ENCODE data around the gene ZC2HC1C. TPM values are rescaled to one million over a fixed set of nuclear protein-coding genes. Genes with fewer than 3 reads are reported as not detected.
"Not testable (repeated sequence)": the region's sequence is repeated elsewhere in the genome, so short reads cannot be mapped to it uniquely, and the experiment has no call there.

Gene ZC2HC1C
- total RNA-seq, 2 experiments from 2014 or later, result 1.2 to 1.3 TPM

DNA sequence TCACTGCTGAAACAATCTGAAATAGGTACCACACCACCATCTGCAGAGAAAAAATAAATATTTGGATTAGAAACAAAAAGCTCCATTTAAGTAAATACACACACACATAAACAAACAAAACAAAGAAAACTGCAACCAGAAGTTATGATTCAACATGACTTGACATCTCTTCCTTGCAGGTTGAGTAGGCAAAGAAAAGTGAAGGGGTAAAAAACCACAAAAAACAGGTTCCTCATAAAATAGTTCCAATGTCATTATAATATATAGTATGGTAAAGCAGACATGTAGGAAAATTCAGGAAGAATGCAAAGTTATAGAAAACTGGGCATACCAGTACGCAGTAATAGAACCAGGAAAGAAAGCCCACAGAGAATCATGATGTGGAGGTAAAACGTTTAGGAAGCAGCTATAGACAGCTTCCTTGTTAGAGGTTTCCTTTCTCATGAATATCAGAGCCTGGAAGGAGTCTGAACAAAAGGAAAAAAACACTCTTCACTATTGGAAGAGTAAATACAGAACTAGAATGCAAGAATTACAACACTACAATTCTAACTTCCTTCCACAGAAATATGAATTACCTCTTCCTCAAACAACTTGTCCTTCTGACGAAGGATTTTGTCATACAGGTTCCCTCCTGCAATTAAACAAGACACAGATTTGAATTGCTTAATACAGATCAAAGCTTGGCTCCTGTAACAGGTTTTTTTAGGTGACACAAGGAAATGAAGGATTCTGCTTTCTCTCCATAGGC, 51.3 kb downstream of the ZC2HC1C start:
- DNase-seq (no peak), ATAC-seq (no peak)
- Mint-ChIP-seq H3K9me3 (ENCODE audit: low read depth) (no peaks in the 10 kb centered on the region), H3K4me3 (no peak overlapping the region), H3K4me1 (peaks cover 41% of the 10 kb centered on the region), H3K27me3 (no peaks in the 10 kb centered on the region), H3K27ac (no peak overlapping the region), H3K36me3 (ENCODE audit: low read depth) (peaks cover 36% of the 10 kb centered on the region)
- CTCF ChIA-PET, result interaction anchor here (0.6 to 1.9 kb wide), 8 partner anchors 8 to 260 kb away, joined by 3 to 7 read pairs (median 4); no protein-coding TSS in a partner anchor
- intact Hi-C loops (cut with DNase I, micrococcal nuclease), result no loop called here
- POLR2A ChIA-PET, result no interaction called here

DNA sequence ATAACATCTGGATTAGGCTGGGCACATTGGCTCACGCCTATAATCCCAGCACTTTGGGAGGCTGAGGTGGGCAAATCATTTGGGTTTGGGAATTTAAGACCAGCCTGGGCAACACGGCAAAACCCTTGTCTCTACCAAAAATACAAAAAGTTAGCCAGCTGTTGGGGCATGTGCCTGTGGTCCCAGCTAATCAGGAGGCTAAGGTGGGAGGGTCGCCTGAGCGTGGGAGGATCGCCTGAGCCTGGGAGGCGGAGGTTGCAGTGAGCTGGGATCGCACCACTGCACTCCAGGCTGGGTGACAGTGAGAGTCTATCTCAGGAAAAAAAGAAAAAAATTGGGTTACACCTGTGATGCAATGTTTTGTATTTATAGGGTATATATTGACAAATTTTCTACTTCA, 52.1 kb downstream of the ZC2HC1C start:
- H3K9me3 Mint-ChIP-seq (ENCODE audit: low read depth), result no peaks in the 10 kb centered on the region
- DNase-seq (no peak), ATAC-seq (no peak)
- H3K4me1 Mint-ChIP-seq, result peaks cover 45% of the 10 kb centered on the region
- H3K4me3 Mint-ChIP-seq, result no peak overlapping the region
- intact Hi-C loops (cut with DNase I, micrococcal nuclease), result no loop called here
- H3K36me3 Mint-ChIP-seq (ENCODE audit: low read depth), result peaks cover 38% of the 10 kb centered on the region
- ChIA-PET POLR2A (no interaction called here), CTCF (interaction anchor here (0.7 to 1.9 kb wide), 4 partner anchors 22 to 261 kb away, joined by 3 to 7 read pairs (median 4); no protein-coding TSS in a partner anchor)
- no peaks in the 10 kb centered on the region for H3K27me3 Mint-ChIP-seq
- no peak overlapping the region for H3K27ac Mint-ChIP-seq

DNA sequence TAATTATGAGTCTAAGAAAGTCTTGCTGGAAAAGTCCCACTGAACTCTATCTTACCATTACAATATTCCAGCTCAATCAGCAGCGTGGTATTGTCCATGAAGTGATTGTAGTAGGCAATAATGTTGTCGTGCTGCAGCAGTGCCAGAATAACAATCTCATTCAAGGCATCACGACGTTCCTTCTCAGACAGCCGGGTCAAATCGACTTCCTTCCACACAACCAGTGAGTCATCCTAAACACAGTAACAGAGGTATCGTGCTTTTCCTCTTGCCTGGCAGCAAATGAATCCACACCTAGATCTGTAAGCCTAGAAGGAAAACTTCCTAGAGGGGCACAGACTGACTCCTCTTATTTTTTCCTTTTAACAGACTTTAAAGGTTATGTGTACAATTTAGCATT, 54.5 kb downstream of the ZC2HC1C start:
- H3K36me3 Mint-ChIP-seq (ENCODE audit: low read depth), result peaks cover 31% of the 10 kb centered on the region
- ATAC-seq (peak; percentile 45), DNase-seq (peak; percentile 43)
- ChIA-PET CTCF (interaction anchor here (1.2 to 1.5 kb wide), 5 partner anchors 45 to 182 kb away, joined by 3 to 7 read pairs (median 4); partner anchors contain the start of gene ZC2HC1C), POLR2A (interaction anchor here (0.6 to 1.1 kb wide), 2 partner anchors 299 to 443 kb away, joined by 3 read pairs; no protein-coding TSS in a partner anchor)
- intact Hi-C loops (cut with DNase I, micrococcal nuclease), result no loop called here
- no peaks in the 10 kb centered on the region for H3K27me3 Mint-ChIP-seq
- peak overlapping the region; percentile 82 for H3K27ac Mint-ChIP-seq
- peaks cover 56% of the 10 kb centered on the region for H3K4me1 Mint-ChIP-seq
- no peaks in the 10 kb centered on the region for H3K9me3 Mint-ChIP-seq (ENCODE audit: low read depth)
- peak overlapping the region; percentile 0 for H3K4me3 Mint-ChIP-seq

DNA sequence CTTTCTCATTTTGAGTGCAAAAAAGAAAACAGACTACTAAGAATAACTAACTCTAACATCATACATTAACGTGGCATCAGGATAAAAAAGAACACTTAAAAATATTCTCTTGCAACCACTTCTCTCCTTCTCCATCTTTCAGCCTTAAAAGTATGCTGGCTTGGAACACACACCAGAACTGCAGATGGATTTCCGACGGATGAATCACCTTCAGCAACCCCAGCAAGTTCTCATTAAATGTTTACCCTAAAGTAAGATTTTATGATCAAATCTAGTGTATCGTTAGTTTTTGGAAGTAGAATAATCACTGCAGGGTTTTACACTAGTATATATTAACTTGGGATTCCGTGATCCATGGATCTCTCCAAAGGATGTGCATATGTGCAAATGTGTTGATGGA, 56.2 kb downstream of the ZC2HC1C start:
- Mint-ChIP-seq H3K4me1 (peaks cover 52% of the 10 kb centered on the region), H3K27ac (peak overlapping the region; percentile 98), H3K9me3 (ENCODE audit: low read depth) (no peaks in the 10 kb centered on the region), H3K4me3 (peak overlapping the region; percentile 97), H3K27me3 (no peaks in the 10 kb centered on the region), H3K36me3 (ENCODE audit: low read depth) (peaks cover 25% of the 10 kb centered on the region)
- intact Hi-C loops (cut with DNase I, micrococcal nuclease), result loop anchor here (2.0 to 5.0 kb wide), 7 partner anchors 57 to 857 kb away; partner anchors contain the start of genes ERG28 (in 1 of the 2), TGFB3 (in 1 of the 2), TTLL5 (in 1 of the 2) and ZC2HC1C (in 1 of the 2)
- ChIA-PET CTCF (interaction anchor here (1.3 to 7.1 kb wide), 5 partner anchors 8 to 178 kb away, joined by 3 to 125 read pairs (median 4); no protein-coding TSS in a partner anchor), POLR2A (no interaction called here)
- no peak for ATAC-seq
- DNase-seq, result no peak

DNA sequence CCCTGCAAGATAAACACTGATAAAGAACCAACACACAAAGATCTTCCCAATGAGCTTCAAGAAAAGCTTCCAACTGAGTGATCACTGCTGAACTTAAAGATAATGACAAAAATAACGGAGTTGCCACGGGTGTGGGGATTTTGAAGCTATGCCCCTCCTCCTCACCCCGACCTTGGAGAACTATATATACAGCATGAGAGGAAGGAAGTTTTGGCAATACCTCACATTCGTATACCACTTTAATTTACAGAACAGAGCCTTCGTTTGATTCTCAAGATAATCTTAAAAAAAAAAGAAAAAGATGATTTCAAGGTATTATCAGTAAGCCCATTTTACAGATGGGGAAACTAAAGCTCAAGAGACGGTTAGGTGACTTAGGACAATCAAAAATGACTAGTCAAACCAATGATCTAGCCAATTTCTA, 56.7 kb downstream of the ZC2HC1C start:
- Mint-ChIP-seq H3K4me1 (peaks cover 47% of the 10 kb centered on the region), H3K27ac (peak overlapping the region; percentile 98), H3K4me3 (peak overlapping the region; percentile 97), H3K36me3 (ENCODE audit: low read depth) (peaks cover 22% of the 10 kb centered on the region), H3K27me3 (no peaks in the 10 kb centered on the region), H3K9me3 (ENCODE audit: low read depth) (no peaks in the 10 kb centered on the region)
- DNase-seq (no peak), ATAC-seq (no peak)
- POLR2A ChIA-PET, result interaction anchor here (0.6 to 1.0 kb wide), 5 partner anchors 56 to 475 kb away, joined by 3 to 7 read pairs (median 4); partner anchors contain the start of gene ZC2HC1C
- CTCF ChIA-PET, result interaction anchor here (0.6 to 7.1 kb wide), 10 partner anchors 9 to 639 kb away, joined by 3 to 125 read pairs (median 4); no protein-coding TSS in a partner anchor
- intact Hi-C loops (cut with DNase I, micrococcal nuclease), result loop anchor here (2.0 to 5.0 kb wide), 7 partner anchors 57 to 856 kb away; partner anchors contain the start of genes ERG28 (in 1 of the 2), TGFB3 (in 1 of the 2), TTLL5 (in 1 of the 2) and ZC2HC1C (in 1 of the 2)

DNA sequence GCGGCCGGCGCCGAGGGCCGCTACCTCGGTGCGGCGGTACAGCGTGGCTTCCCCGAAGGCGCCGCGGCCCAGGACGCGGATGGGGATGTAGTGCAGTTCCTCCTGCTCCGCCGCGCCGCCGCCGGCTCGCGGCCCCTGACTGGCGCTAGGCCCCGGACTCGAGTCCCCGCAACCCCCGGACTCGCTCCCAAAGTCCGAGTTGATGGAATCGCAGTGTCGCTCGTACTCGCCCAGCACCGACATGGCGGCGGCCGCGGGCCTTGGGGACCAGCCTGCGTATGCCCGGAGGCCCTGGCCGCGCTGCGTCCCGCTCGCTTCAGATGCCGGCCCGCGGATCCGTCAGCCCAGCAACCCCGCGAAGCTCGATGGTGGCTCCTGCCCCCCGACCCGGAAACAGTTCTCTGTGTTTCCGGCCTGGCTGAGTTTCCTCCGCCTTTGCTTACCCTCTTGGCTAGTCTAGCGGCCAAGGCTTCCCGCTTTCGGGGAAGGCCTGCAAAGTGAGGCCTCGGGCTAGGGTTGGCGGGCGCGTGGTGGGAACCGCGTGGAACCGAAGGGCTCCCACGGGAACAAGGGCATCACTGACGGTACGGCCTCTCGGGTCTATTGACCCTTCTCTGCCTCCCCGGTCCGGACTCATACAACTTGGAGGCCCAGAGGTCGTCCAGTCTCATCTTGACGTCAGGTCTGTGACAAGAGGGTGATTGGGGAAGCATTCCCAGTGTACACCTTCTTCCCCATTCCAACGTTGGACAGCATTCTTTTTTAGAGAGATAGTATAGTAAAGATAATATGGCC, 57.4 kb downstream of the ZC2HC1C start, which contains the start of gene NEK9:
NEK9 (minus strand) TSS at position 370 of the 795 bp plus-strand sequence; CDS start at position 243, 127 bp downstream.
- CTCF ChIA-PET, result interaction anchor here (0.6 to 7.1 kb wide), 10 partner anchors 9 to 639 kb away, joined by 3 to 125 read pairs (median 4); no protein-coding TSS in a partner anchor
- peak; percentile 90 for ATAC-seq
- Mint-ChIP-seq H3K36me3 (ENCODE audit: low read depth) (peaks cover 20% of the 10 kb centered on the region), H3K27ac (peak within 1 kb of the TSS; percentile 98), H3K27me3 (no peaks in the 10 kb centered on the region), H3K4me3 (peak within 1 kb of the TSS; percentile 97), H3K9me3 (ENCODE audit: low read depth) (no peaks in the 10 kb centered on the region), H3K4me1 (peaks cover 41% of the 10 kb centered on the region)
- intact Hi-C loops (cut with DNase I, micrococcal nuclease), result loop anchor here (1.0 to 5.0 kb wide), 11 partner anchors 49 to 855 kb away; partner anchors contain the start of genes ERG28 (in 1 of the 2), FOS (in 1 of the 2), TGFB3 (in 1 of the 2) and TMED10 (in 1 of the 2)
- DNase-seq, result peak; percentile 94
- POLR2A ChIA-PET, result interaction anchor here (0.6 to 1.0 kb wide), 8 partner anchors 57 to 474 kb away, joined by 3 to 7 read pairs (median 4); partner anchors contain the start of gene ZC2HC1C

DNA sequence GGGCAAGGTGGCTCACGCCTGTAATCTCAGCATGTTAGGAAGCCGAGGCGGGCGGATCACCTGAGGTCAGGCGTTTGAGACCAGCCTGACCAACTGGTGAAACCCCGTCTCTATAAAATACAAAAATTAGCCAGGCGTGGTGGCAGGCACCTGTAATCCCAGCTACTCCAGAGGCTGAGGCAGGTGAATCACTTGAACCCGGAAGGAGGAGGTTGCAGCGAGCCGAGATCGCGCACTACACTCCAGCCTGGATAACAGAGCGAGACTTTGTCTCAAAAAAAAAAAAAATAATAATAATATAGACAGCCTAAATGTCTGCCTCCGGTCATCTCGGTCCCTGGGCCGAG, 58.0 kb downstream of the ZC2HC1C start:
- ATAC-seq, result peak; percentile 14
- peak overlapping the region; percentile 98 for H3K27ac Mint-ChIP-seq
- not testable (repeated sequence) for H3K9me3 Mint-ChIP-seq (ENCODE audit: low read depth); H3K27me3 Mint-ChIP-seq
- intact Hi-C loops (cut with DNase I, micrococcal nuclease), result loop anchor here (1.0 to 5.0 kb wide), 11 partner anchors 49 to 855 kb away; partner anchors contain the start of genes ERG28 (in 1 of the 2), FOS (in 1 of the 2), TGFB3 (in 1 of the 2) and TMED10 (in 1 of the 2)
- H3K4me1 Mint-ChIP-seq, result peaks cover 40% of the 10 kb centered on the region
- H3K4me3 Mint-ChIP-seq, result peak overlapping the region; percentile 97
- DNase-seq, result peak; percentile 38
- peaks cover 19% of the 10 kb centered on the region for H3K36me3 Mint-ChIP-seq (ENCODE audit: low read depth)
- ChIA-PET CTCF (interaction anchor here (1.0 to 7.1 kb wide), 2 partner anchors 169 to 174 kb away, joined by 6 to 125 read pairs; no protein-coding TSS in a partner anchor), POLR2A (interaction anchor here (0.6 to 1.0 kb wide), 4 partner anchors 150 to 435 kb away, joined by 3 to 7 read pairs (median 3); no protein-coding TSS in a partner anchor)

DNA sequence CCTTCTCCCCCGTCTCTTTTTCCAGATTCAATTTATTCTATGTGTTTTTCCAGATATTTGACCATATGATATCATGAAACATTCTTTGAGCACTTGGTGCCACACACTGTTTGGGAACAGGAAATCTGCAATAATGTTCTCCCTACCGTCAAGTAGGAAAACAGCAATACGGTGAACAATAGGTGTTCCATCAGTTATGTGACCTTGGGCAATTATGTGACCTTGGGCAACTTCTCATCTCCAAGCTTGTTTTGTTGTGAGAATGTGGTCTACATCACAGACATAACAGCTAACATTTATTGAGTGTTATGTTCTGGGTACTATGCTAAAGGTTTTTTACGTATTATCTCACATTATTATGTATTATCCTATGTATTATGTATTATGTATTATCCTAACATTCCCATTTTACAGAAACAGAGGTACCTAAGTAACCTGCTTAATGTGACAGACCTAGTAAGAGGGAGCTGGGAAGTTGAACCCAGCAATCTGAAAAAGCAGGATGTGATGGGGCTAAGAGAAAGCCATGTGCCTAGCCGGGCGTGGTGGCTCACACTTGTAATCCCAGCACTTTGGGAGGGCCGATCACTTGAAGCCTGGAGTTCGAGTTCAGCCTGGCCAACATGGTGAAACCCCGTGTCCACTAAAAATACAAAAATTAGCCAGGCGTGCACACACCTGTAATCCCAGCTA, 58.6 kb downstream of the ZC2HC1C start:
- ATAC-seq, result no peak

DNA sequence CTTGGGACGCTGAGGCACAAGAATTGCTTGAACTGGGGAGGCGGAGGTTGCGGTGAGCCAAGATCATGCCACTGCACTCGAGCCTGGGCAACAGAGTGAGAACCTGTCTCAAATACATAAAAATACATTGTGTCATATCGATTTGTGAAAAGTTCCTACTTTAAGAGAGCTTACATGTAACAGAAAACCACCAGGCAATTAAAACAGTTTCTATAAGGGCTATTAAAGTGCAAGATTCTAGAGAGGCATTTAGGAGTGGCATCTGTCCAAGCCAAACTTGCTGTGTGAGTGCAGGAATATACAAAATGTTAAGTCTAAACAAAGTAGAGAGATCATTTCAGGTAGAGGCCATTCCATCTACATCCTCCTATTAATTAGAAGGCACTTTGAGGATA, 59.2 kb downstream of the ZC2HC1C start:
- ATAC-seq (no peak), DNase-seq (no peak)
- Mint-ChIP-seq H3K4me1 (peaks cover 43% of the 10 kb centered on the region), H3K36me3 (ENCODE audit: low read depth) (peaks cover 27% of the 10 kb centered on the region), H3K4me3 (peak overlapping the region; percentile 97), H3K27ac (no peak overlapping the region), H3K9me3 (ENCODE audit: low read depth) (no peaks in the 10 kb centered on the region), H3K27me3 (no peaks in the 10 kb centered on the region)
- POLR2A ChIA-PET, result no interaction called here
- CTCF ChIA-PET, result interaction anchor here (0.6 to 7.1 kb wide), 13 partner anchors 9 to 327 kb away, joined by 3 to 125 read pairs (median 5); no protein-coding TSS in a partner anchor
- intact Hi-C loops (cut with DNase I, micrococcal nuclease), result loop anchor here (5.0 kb wide), 4 partner anchors 119 to 854 kb away; partner anchors contain the start of gene TGFB3 (in 1 of the 2)

More for the DNA sequence above, 58.6 kb downstream of the ZC2HC1C start:
- Mint-ChIP-seq H3K27me3 (no peaks in the 10 kb centered on the region), H3K4me1 (peaks cover 45% of the 10 kb centered on the region), H3K27ac (peak overlapping the region; percentile 91), H3K36me3 (ENCODE audit: low read depth) (peaks cover 22% of the 10 kb centered on the region), H3K9me3 (ENCODE audit: low read depth) (no peaks in the 10 kb centered on the region), H3K4me3 (peak overlapping the region; percentile 97)
- no peak for DNase-seq
- POLR2A ChIA-PET, result no interaction called here
- CTCF ChIA-PET, result interaction anchor here (0.6 to 7.1 kb wide), 8 partner anchors 12 to 328 kb away, joined by 3 to 125 read pairs (median 4); no protein-coding TSS in a partner anchor
- intact Hi-C loops (cut with DNase I, micrococcal nuclease), result loop anchor here (1.0 to 5.0 kb wide), 11 partner anchors 48 to 854 kb away; partner anchors contain the start of genes ERG28 (in 1 of the 2), FOS (in 1 of the 2), TGFB3 (in 1 of the 2) and TMED10 (in 1 of the 2)

Measured in activated CD4-positive, alpha-beta T cell treated with anti-CD3 and anti-CD28 coated beads for 36 hours (primary cell).